NOMO-1 treated with DMSO at 0.1 percent for 48 hours (cell line): ENCODE measurements around the gene CREB3L2.
"Not testable (repeated sequence)": the region's sequence is repeated elsewhere in the genome, so short reads cannot be mapped to it uniquely, and the experiment has no call there.

Source experiments
- DNase-seq: peaks from one replicate; lab custom pipeline; 2025; ENCODE audit not compliant: unreplicated experiment; lab: John Stamatoyannopoulos, UW

The CREB3L2 gene

DNA sequence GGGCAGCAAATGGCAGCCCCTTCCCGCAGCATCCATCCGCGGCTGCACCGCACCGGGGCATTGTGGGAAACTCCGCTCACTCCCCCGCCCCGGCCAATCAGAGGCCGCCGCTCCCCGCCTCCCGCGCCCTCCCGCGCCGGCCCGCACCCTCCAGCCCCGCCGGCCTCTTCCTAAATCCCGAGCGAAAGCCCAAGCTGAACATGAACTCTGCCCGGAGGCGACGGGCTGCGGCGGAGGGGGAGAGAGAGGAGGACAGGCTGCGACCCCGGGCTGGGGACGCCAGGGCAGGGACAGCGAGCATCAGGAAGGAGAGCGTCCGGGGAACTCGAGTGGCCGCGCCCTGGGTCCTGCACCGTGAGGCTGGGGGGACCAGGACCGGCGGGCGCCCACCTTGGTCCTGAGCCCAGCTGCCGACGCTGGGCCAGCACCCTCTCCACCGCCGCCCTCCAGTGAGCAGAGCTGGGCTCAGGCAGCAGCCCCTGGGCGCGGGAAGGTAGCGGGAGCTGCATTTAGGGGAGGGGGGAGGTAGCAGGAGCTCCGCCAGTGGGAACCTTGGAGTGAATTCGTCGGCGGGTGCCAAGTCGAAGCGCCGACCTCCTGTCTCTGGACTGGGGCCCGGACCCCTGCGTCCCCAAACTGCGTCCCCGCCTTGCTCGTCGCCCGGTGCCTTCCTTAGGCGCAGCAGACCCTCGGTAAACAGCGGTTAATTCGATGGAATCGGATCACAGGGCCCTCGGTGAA lies 154.9 kb downstream of the CREB3L2 start, which contains the start of gene DGKI:
Gene DGKI (minus strand): TSS at position 148 of the 741 bp plus-strand sequence.
- no peak for DNase-seq

GRCh38 chr7:137846549-137846826 lies 155.4 kb downstream of the CREB3L2 start:
- no peak for DNase-seq

GRCh38 chr7:137844677-137845425 lies 157.0 kb downstream of the CREB3L2 start:
- no peak for DNase-seq

- no peak for DNase-seq
These were observed 161.7 kb downstream of the CREB3L2 start for GRCh38 chr7:137839903-137840779.

- DNase-seq: no peak
These were observed 163.1 kb downstream of the CREB3L2 start for GRCh38 chr7:137838706-137839315.

- no peak for DNase-seq
These were observed 165.3 kb downstream of the CREB3L2 start for GRCh38 chr7:137836541-137836940.

- no peak for DNase-seq
These were observed 165.8 kb downstream of the CREB3L2 start for GRCh38 chr7:137836113-137836509.

- DNase-seq: no peak
These were observed 166.3 kb downstream of the CREB3L2 start for GRCh38 chr7:137835486-137836112.

DNA sequence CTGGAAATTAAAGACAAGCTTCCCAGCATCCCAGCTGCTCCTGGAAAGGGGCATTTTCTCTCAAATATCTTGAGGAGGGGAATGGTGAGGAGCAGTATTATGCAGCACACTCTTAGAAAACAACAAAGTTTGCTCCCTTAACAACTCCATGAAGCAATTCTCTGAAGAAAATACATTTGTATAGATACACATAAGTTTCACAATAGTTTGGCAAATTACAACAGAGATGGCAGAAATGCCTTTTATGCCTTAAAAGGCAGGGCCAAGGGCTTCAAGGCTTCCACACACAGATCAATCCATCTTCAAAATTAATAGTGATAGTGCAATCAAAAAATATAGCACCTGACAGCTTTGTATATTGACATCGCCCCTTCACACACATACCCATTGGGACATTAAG lies 167.3 kb downstream of the CREB3L2 start:
- no peak for DNase-seq

DNA sequence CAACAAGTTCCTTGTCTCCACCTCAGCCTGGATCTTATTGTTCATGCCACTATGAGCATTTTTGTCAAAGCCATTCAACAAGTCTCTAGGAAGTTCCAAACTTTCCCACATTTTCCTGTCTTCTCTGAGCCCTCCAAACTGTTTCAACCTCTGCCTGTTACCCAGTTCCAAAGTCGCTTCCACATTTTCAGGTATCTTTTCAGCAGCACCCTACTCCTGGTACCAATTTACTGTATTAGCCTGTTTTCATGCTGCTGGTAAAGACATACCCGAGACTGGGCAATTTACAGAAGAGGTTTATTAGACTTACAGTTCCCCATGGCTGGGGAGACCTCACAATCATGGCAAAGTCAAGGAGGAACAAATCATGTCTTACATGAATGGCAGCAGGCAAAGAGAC lies 168.9 kb downstream of the CREB3L2 start:
- DNase-seq: not testable (repeated sequence)

- DNase-seq: no peak
These were observed 169.5 kb downstream of the CREB3L2 start for GRCh38 chr7:137832382-137832781.

- not testable (repeated sequence) for DNase-seq
These were observed 170.3 kb downstream of the CREB3L2 start for GRCh38 chr7:137831555-137831954.

DNA sequence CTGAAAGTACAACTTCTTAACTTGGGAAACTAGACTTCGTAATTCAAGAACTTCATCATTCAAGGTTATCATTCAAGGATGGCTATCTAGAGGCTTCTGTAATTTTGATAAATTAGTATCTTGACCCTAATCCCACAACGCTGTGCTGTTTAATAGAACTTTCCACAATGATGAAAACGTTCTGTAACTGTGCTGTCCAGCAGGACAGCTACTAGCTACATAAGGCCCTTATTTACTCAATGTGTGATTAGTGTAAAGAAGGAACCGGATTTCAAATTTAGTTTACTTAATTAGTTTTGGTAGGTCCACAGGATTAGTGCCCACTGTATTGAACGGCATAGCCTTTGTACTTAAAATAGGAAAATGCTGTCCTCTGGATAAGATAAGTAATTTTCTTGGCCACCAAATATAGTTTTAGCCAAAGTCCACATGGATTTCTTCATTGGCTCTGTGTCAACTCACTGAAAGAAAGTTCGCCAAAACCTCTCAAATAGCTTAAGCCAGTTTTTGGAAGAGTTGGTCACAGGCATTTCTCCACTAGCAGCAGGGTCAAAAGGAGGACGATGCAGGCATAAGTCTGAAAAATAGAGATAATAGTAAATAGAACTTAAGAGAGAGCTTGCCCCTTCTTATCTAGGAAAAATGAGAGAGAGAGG lies 172.4 kb downstream of the CREB3L2 start:
- DNase-seq: no peak

GRCh38 chr7:137828456-137828855 lies 173.4 kb downstream of the CREB3L2 start:
- no peak for DNase-seq

- no peak for DNase-seq
These were observed 176.4 kb downstream of the CREB3L2 start for GRCh38 chr7:137825489-137825888.
